GM21381 (cell line): Measurements from ENCODE around the gene PPP2R2B.

Experiments
- ATAC-seq: cut with Tn5 transposase; IDR thresholded peaks from one replicate; pipeline ENCODE4 v1.9.1; 2021; ENCODE audit warnings: mild to moderate bottlenecking, moderate library complexity; ENCODE audit not compliant: unreplicated experiment

The PPP2R2B gene

DNA sequence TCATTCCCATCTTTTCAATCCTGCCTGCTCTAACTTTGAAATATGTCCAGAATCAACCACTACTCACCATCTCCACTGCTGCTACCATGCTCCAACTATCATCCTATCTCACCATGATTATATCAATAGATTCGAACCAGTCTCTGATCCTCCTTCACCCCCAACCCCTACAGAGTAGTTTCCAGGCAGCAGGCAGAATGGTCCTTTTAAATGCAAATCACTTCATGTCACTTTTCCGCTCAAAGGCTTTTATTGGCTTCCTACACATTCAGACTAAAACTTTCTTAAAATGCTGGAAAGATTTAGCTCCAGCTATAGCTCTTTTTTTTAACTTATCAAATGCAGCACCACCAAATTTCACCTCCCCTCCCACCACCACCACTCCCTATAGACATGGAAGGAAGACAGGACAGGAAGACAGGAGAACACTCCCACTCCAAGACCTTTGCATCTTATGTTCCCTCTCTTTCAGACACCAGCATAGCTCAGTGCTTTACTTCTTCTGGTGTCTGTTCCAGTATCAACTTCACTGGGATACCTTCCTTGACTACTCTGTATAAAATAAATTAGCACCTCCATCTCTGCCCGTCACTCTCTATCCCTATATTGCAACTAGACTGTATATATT lies 9.9 kb upstream of the PPP2R2B start:
- ATAC-seq, result no peak

GRCh38 chr5:146884066-146884626 lies 5.6 kb upstream of the PPP2R2B start:
- no peak for ATAC-seq

DNA sequence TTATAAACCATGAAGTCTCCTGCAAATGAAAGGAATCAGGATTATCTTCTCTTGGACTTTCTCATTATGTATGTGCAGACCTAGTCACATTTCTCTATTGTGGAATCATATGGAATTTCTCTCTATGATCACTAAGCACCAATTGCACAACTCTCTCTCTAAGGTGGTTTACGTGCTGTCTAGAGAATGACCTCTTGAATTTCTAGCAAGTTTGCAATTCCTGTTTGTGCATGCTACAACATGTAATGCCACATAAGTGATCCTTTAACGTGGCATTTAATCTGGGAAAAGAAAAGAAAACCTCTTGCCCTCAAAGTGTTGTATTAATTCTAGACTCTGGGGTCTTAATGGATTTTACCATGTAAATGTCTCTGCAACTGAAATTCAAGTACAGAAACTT lies 5.0 kb upstream of the PPP2R2B start:
- ATAC-seq, result no peak

GRCh38 chr5:146880966-146881365 lies 2.4 kb upstream of the PPP2R2B start:
- no peak for ATAC-seq

GRCh38 chr5:146877783-146878475 lies 628 bp downstream of the PPP2R2B start:
- peak; percentile 37 for ATAC-seq

DNA sequence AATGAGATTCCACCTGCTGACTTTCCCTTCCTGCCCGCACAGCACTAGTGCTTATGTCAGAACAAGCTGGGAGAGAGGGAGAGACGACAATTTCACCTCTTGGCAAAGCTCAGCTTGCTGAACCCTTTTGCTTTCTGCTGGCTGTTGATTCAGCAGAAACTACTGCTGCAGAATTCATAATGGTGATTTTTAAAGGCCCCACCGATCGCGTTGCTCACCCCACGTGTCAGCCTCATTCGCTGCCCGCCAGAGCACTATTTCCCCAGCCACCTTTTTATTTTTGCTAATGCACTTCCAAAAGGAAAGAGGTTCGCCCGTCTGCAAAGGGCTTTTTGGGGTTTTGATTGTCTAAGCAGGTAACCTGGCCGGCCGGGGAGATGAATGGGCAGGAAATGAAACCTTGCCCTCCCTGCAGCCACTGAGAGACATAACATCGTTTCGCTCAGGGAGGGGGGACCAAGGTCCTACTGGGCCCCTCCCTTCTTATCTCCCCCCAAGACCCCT lies 1.3 kb downstream of the PPP2R2B start:
- peak; percentile 17 for ATAC-seq

DNA sequence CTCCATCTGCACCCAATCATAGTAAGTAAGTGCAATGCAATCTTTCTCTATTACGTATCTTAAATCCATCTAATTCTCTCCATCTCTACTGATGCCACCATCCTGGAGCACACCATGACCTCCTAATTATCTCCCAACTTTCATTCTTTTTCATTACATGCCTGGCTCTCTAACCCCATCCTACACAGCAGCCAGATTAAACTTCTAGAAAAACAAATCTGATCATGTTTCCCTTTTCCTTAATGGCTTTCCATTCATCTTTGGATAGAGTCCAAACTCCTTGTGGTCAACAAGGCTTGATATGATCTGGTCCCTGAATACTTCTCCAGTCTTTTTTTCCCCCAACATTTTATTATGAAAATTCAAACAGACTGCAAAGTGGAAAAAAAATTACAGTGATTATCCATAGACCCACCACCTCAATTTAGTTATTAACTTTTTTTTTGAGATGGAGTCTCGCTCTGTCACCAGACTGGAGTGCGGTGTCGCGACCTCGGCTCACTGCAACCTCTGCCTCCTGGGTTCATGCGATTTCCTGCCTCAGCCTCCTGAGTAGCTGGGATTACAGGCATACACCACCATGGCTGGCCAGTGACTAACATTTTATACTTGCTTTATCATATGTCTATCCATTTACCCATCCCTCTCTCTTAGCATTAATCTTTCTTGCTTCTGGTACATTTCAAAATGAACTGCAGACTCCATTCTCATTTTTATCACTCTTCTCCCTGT lies 5.2 kb downstream of the PPP2R2B start:
- no peak for ATAC-seq

DNA sequence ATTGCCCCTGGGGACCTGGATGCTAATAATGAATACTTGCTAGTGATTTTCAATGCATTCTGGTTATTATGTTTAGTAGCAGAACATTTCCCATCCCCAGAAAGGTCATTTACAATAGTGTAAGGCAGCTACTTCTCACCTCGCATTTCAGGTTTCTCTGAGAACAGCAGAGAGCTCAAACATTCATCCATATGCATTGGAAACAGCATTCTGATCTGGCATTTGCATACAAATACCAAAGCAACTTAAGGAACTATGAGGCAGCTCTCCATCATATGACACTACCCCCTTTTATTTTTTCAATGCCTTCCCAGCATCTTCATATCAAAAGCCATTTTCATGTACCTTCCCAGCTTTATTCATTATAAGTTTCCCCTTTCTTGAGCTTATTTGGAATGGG lies 6.4 kb downstream of the PPP2R2B start:
- no peak for ATAC-seq

GRCh38 chr5:146867996-146868708 lies 10.4 kb downstream of the PPP2R2B start:
- no peak for ATAC-seq

- no peak for ATAC-seq
Observed at GRCh38 chr5:146866263-146866662, 12.3 kb downstream of the PPP2R2B start.

GRCh38 chr5:146862641-146863040 lies 15.9 kb downstream of the PPP2R2B start:
- no peak for ATAC-seq

DNA sequence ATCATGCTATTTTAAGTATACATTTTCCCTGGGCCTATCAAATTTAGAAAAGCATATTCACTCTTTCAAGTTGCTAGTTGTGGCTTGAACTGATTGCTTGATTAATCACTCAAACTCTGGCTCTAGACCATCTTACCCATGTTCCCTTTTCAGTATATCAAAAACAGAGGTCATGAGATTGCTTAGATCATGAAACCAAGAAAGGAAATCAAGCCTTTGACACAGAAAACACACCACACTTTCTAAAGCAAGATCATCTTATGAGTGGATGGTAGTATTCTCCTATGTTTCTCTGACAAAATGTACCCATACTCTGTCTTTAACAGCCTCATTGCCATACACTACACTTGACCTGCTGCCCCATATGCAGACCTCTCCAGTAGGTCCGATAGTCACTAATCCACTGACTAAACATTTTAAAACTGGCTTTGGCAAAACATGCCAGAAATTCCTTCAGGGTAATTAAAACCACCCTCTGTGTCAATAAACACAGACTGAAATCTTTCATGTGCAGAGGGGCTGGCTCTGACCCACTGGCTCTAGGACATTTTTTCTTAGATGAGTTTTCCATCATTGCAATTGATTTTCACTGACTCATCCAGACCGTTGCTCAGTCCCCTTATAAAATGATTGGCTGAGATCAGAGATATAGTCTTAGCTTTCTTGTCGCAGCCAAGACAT lies 18.2 kb downstream of the PPP2R2B start:
- ATAC-seq, result no peak

- no peak for ATAC-seq
Observed at GRCh38 chr5:146852089-146852488, 26.5 kb downstream of the PPP2R2B start.

GRCh38 chr5:146851133-146851532 lies 27.4 kb downstream of the PPP2R2B start:
- ATAC-seq, result no peak

- no peak for ATAC-seq
Observed at GRCh38 chr5:146849694-146850303, 28.8 kb downstream of the PPP2R2B start.

DNA sequence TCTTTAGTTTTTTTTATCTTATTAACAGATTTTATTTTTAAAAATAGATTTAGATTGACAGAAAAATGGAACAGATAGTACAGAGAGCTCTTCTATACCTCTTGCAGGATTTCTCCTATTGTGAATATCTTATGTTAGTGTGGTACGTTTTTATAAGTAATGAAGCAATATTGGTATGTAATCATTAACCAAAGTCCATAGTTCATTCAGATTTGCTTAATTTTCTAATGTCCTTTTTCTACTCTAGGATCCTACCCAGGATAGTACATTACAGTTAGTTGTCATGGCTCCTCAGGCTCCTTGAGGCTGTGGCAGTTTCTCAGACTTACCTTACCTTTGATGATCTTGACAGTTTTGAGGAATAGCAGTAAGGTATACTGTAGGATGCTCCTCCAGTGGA lies 30.4 kb downstream of the PPP2R2B start:
- ATAC-seq, result no peak

DNA sequence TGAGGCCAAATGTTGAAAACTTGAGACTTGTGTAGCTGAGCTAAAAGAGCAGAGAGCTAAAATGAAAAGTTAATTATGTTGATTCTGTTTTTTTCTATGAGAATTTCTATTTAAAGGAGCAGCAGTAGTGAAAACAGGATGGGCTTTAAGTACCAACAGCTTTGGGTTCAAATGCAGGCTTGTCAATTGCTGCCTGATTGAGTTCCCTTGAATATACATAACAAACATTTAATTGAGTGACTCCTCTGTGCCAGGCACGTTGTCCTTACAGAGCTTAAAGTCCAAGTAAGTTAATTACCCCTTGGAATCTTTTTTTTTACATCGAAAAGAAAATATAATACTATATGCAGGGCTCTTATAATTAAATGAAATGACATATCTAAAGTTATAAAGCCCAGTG lies 38.5 kb downstream of the PPP2R2B start:
- ATAC-seq, result no peak

GRCh38 chr5:146836226-146836842 lies 42.2 kb downstream of the PPP2R2B start:
- ATAC-seq, result no peak

DNA sequence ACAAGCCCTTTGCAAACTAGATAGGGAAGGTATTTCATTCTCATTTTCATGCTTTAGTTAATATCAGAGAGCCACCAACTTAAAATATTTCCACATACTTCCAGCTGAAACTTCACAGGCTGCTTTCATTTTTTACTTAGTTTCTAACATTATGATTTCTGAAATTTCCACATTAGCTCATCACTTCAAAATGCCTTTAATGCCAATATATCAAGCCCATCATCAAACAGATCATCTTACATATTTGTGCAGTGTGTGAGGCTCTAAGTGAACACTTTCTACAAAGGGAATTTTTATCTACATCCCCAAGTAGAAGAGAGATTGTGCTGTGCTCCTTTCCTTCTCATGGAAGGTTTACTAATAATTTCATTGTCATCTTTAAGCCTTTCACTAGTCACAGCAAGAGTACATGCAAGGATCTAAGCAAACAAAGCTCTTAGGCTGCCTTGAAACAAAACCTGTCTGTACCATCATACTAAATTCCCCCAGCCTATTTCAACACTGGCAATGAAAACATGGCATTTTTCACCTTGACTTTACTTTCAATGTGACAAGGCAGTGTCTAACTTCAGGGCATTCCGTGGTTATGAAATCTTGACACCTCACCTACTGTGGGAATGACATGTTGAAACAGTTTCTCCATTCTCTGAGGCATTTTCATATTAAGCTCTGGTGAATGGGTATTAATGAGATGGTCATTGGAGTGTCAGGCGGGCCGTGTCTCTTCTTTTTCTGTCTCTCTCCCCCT lies 45.4 kb downstream of the PPP2R2B start:
- no peak for ATAC-seq
